HT-29 (cell line): ENCODE data around the gene USH1G. TPM values are rescaled to one million over a fixed set of nuclear protein-coding genes. Genes with fewer than 3 reads are reported as not detected.
"Not testable (repeated sequence)": the region's sequence is repeated elsewhere in the genome, so short reads cannot be mapped to it uniquely, and the experiment has no call there.

Experiments used
- DNase-seq: peaks from one replicate; pipeline ENCODE4 v3.0.0-alpha.2; 2015; ENCODE audit warnings: low spot score
- total RNA-seq: library from RNA; depleted of rRNA; stranded (reverse); fragments of >200 nt; shearing (Covaris generic); gene quantifications from 2 replicates; pipeline ENCODE4 v1.2.3, GENCODE V29; 2014; rRNA removed

USH1G gene
- not detected in 2 replicates for total RNA-seq

DNA sequence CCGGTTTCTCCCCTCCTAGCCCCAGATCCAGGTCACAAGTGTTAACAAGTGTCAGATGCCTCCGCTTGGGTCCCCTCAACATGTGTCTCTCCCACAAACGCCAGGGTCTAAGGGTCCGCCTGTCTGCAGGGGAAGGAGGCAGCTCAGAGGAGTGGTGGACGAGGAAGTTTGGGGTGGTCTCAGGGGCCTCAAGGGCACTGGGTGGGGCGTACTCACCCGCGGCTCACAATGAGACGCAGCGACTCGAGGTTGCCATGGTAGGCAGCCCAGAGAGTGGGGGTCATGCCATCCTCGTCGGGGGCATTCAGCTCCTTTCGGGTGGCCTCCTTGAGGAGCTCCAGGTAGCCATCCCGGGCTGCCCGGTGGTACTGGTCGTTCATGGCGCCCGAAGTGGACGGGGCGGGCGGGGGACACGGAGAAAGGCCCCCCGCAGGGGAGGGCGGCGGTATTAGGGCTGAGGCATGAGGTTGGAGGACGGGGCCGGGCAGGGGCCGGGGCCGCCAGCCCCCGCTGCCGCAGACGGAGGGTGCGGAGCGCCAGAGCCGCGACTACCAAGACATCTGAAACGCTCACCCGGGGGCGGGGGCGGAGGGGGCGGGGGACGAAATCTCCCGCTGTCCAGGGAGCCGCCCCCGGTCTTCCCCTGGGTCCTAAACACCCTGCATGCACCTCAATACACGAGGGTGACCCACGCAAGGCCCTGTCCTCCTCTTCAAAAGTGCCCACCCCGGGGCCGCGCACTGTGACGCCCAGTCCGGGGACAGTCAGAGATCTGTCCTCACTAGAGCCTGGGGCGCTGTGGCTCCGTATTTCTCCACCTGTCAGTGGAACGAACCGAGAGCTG is at the start of gene USH1G:
TSS of gene USH1G (minus strand) at position 562 of the 844 bp plus-strand sequence. CDS start at position 380, 182 bp downstream.
- no peak for DNase-seq

DNA sequence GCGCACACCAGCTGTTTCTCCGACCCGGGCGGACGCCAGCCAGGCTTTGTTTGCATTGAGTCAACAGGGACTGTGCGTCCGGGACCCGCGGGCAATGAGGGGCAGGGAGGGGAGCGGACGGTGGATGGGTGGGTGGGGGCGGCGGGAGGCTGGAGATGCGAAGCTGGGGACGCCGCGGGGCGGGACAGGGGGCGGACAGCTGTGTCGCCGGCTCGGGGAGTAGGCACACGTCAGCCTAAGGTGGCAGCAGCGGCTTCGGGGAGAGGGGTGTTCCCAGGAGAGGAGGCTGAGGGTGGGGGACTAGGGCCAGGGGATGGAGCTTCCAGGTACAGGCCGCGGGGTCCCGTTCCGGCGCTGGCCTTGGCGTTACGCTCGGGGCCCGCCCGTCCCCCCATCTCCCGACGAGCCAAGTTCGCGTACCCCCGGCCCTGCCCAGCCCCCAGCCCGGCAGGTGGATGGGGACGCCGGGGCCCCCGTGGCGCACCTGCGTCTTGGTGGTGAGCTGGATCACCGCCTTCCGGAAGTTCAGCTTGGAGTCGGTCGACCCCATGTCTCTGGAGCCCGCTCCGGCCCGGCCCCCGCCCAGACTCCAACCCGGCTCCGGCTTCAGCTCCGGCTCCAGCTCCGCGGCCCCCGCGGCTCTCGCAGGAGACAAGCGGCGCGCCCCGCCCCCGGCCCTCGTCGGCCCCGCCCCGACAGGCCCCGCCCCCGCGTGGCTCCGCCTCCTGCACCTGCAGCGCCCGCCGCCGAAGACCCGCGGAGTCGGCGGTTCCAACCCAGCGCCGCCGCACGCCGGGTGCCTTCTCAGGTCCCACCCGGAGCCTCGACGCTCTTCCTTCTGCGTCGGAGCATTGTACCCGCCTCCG is 49.3 kb upstream of the USH1G start, which contains the start of gene HID1:
TSS of gene HID1 (minus strand) at position 653 of the 866 bp plus-strand sequence. CDS start at position 550, 103 bp downstream.
- DNase-seq, result peak; percentile 60

DNA sequence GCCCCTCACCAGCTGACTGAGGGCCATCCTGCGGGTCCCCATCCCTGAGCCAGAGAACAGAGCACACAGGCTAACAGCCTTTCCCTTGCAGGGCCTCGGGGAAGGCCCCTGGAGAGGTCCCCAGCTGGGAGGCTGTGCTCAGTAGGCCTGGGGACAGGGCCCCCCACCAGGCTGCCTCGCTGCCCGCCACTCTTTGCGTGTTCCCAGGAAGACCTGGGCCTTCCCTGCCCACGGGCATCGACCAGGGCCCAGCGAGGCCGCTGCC is 48.7 kb upstream of the USH1G start:
- DNase-seq, result no peak

DNA sequence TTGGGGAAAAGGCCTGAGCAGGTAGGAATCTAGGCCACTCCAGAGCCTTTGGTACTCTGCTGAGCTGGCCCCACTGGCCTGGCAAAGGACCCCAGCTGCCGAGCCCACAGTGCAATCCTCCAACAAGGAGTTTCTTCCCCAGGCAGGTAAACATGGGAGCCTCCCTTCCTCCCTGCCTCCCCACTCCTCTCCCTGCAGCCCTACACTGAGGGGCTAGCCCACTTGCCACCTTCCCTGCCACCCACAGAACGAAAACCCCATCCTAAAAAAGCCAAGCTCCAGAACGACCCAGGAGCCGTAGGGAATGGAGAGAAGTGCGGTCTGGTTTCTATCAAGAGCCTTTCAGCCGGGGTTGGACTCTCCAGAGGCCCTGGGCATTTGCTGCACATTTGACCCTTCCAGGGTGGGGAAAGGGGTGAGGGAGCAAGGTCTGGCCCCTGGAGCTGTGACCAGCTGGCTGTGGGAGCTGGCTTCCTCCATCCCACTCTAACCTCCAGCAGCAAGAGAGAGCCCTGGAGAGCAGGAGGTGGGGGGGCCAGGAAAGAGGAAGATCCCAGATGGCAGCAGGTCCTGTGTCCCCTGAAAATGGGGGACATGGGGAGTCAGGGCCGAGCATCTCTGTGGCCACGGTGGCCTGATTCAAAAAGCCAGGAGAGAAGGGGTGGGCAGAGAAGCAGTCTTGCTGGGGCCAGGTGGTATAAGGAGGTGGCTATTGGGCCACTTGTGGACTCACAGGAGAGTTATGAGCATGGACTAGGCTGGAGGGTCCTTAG is 48.2 kb upstream of the USH1G start:
- no peak for DNase-seq

DNA sequence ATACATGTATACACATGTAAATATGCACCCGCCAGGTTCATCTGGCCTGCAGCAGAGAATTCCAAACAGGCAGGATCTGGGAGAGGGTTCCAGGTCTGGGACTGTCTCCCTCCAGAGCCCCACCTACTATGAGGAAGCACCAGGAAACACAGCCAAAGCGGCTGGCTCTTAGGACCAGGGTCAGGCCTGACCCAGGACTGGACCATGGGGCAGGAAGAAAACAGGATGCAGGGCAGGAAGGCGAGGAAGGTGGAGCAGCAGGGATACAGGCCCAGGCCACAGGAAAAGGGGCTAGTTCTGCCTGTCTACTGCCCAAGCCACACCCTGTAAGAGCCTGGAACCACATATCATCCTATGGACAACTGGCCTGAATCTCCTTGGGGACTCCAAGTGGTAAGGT is 47.3 kb upstream of the USH1G start:
- DNase-seq, result no peak

DNA sequence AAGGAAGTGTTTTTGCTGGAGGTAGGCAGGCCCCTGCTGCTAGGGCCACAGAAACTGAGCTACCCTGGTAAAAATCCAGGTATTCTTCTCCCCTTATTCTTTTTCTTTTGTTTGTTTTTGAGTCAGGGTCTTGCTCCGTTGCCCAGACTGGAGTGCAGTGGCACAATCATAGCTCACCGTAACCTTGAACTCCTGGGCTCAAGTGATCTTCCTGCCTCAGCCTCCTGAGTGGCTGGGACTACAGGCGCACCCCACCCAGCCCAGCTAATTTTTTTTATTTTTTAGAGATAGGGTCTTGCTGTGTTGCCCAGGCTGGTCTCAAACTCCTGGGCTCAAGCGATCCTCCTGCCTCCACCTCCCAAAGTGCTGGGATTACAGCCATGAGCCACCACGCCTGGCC is 46.4 kb upstream of the USH1G start:
- not testable (repeated sequence) for DNase-seq

DNA sequence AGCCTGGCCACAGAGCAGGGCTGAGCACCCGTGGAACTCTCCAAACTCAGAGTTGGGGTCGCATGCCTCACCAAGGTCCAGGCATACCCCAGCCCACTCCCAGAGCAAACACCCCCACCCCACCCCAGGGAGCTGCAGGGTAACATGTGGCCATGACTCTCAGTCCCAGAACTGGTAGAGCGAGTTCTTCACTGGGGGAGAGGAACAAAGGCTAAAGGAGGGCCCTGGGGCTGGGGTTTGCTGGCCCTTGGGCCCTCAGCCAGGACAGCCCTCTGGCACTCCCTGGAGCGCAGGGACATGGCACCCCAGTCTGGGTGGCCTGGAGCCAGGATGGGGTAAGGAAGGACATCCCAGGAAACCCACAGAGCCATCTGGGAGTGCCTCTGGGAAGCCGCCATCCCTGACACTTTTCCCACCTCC is 45.3 kb upstream of the USH1G start:
- DNase-seq, result peak; percentile 80

DNA sequence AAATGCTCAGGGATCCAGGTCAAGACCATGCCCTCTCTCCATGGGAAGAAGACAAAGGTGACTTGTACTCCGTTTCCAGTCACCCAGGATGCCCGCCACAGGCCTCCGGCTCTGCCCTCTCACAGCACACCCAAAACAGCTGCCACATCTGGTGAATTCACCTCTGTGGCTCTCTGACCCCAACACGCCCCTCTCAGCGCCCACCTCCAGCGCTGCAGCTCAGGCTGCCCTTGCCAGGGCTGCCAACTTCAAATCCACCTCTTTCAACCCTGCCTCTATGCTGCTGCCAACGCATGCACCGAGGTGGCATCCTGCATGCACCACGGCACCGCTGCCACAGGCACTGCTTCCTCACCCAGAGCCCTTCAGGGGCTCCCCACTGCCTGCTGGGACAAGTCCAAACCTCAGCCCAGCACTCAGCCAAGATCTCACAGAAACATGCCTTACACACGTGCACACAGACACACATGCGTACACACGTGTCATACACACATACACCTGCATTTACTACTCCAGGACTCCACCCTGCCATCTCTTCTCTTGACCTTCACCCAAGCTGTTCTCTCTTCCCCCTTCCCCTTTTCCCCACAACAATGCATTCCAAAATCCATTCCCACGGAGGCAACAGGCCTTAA is 42.0 kb upstream of the USH1G start:
- no peak for DNase-seq

DNA sequence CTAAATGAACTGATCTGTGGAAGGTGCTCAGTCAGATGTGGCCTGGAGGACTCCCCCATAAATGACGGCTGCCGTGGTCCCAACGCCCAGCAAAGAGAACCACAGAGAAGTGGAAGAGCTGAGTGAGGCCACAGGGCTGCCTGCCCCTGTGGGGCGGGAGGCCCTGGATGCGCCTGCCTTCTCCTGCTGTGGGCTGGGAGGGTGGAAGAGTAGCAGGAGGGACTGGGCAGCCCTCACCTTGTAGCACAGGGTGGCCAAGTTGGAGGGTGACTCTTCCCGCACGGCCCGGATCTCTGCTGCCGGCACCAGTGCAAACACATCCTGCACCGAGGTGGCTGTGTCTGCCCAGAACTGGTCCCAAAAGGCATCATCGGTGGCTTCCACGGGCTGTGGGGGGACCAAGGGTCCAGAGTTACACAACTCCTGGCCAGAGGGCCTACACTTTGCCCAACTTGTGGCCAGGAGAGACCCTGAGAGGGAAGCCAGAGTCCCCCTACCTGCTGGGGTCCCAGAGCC is 41.2 kb upstream of the USH1G start:
- no peak for DNase-seq

DNA sequence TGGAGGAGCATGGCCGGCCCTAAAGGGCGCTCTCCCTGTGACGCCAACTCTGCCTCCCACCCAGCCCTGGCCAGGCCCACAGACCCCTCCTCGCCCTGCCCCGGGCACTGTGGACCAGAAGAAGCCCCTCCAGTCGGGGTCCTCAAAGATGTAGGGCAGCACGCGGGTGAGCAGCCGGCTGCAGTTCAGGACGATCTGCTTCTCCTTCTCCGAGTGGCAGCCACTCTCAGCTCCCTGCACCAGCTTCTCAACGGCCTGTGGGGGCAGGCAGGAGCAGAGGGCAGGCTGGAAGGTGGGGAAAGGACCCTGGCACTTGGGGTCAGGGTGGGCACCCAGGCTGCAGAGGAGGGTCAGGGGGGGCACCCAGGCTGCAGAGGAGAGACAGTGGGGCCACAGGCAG is 40.6 kb upstream of the USH1G start:
- DNase-seq, result no peak

DNA sequence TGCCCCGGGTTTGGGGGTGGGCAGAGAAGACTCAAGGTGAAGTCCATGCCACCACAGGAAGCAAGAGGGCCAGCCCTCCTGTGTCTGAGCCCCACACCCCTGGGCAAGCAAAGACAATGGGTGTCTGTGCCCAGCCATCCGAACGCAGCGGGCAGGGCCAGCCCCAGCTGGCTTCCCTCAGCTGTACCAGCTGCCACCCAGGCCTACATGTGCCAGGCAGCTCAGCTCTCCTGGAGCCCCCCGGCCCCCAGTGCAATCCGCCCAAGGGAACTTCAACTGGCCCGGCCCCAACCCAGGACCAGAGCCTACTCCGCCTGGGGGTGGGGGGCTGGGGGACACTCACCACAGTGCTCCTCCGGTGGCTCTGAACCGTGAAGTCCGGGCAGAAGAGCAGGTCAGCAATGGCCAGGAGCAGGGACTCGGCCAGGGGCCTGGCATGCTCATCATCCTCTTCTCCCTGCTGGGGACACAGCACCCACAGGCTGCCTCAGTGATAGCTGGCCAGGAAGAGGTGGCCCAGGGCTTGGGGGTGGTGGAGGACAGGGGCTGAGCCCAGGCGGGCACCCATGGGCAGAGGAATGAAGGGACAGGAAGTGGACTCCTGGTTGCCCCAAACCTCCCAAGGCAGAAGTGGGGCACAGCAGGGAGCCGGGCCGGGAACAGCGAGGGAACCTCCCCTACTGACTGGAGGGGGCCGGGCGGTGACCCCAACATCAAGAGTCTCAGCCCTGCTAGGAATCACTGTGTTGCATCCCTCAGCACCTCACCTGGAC is 39.8 kb upstream of the USH1G start:
- DNase-seq, result no peak

DNA sequence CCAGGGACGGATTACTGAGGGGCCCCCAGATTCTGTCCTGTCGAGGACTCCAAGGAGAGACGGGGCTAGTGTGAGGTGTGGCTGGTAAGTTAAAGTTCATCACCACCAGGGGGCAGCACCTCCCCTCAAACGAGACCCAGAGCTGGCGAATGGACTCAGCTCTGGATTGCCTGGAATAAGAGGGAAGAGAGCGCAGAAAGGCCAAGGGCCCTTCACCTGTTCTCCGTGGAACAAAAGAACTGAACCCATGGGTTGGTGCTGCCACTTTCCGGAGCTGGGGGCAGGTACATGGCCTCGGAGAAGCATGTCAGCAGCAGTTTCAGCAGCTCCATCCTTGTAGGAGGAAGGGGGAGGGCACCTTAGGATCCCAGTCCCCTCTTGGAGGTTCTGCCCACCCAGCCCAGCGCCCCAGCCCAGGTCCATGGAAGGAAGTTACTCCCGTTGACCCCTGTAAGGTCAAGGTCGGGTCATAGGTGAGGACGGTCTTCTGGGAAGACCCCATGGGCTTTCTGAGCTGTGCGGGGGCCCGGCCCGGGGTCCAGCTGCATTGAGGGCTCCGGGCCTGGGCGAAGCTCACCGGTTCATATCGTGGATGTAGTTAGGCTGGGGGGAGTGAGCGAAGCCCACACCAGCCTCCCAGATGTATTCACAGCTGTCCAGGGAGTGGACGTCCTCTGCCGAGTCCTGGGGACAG is 38.7 kb upstream of the USH1G start:
- DNase-seq, result peak; percentile 91

DNA sequence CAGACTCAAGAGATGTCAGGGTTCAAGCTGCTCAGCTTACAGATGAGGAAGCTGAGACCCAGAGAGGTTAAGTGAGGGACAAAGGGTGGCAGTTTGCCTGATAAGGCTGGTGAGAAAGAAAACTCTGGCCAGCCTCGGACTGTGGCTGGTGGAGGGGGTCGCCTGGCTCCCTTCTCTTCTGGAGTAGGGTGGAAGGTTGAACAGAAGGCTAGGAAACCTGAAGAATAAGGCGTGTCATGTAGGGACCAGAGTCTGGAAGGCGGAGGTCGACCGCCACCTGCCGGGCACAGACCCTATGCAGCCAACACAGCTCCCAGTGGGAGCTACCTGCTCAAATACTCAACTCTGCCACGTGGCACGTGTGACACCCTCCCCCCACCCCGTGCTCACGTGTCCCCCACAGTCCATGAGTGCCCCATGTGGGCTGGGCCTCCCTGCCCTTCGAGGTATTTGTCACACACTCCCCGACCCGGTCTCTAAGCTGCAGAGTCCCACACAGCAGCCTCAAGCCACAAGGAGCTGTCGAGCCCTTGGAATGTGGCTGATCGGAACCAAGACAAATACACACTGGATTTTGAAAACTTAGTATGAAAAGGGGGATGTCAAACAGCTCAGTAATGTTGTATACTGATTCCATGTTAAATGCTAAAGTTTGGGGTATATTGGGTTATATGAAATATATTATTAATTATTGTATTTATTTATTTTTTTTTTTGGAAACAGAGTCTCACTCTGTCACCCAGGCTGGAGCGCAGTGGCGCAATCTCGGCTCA is 37.7 kb upstream of the USH1G start:
- DNase-seq, result peak; percentile 81

DNA sequence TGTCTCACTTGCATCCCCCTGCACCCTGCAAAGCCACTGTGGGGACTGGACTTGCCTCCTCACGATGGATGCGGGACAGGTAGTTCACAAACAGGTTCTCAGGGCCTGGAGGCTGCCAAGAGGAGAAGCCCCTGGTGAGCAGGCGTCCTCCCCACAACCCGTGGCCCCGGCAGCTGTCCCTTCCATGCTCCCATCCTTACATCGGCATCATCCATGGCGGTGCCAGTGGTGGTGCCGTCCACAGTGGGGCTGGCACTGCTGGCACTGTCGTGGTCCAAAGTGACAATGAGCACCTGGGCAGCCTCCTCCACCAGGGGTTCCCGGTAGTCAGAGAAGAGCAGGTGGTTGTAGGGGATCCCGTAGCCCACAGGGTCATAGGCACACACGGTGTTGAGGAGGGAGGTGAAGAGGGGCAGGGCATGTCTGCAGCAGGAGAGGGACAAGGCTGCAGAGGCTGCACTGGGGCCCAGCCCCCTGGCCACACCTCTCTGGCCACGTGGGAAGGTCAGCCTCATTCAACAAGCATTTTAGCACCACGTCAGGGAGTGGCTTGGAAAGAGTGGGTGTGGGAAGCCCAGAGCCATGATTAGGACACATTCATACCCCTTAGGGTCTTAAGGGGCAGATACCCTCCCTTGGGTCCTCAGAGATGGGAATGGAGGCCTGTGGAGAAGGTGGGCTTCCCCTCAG is 36.9 kb upstream of the USH1G start:
- no peak for DNase-seq

DNA sequence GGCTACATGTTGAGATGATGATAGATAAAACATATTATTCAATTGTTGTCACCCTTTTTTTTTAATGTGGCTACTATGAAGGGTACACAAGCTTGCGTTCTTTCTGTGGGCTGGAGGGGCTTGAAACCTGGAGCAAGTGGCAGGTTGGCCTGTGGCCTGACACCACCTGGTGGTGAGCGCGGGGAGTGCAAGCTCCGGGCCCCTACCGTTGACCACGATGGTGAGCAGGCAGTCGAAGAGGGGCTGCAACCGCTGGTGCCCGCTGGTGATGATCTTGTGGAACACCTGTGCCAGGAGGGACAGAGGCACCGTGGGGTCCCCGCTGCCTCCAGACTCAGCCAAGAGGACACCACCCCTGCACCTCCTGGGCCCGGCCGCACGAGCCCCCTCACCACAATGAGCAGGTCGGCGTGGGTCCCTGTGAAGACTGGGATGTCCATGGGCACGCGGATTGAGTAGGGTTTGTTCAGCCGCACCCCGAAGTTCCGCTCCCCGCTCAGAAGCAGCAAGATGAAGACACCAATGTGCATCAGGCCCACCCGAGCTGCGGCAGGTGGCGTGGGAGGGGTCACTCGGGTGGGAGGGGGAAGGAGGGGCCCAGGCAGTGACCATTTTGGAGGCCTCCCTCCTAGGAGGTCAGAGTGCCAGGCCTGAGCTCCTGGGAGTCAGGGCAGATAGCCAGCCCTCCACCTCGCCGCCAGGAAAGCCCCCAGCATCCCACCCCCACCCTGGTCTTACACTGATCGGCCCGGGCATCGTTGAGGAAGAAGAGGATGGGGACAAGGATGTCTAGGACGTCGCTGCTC is 35.1 kb upstream of the USH1G start:
- DNase-seq, result peak; percentile 68

DNA sequence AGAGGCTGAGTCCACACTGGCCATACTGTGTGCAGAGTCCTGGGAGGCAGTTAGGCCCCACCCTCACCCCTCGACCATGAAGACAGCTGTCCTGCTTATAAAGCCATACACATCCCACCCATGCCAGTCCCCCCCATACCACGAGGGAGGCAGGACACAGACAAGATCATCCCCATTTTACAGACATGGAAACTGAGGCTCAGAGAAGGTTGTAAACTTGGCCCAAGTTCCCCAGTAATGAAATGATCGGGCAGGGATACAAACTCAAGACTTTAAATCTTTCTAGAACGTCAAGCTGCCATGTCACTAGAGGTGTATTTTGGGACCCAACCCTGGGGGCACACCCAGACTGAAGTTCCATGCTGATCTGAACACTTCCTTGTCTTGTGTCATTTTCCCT is 33.0 kb upstream of the USH1G start:
- no peak for DNase-seq

DNA sequence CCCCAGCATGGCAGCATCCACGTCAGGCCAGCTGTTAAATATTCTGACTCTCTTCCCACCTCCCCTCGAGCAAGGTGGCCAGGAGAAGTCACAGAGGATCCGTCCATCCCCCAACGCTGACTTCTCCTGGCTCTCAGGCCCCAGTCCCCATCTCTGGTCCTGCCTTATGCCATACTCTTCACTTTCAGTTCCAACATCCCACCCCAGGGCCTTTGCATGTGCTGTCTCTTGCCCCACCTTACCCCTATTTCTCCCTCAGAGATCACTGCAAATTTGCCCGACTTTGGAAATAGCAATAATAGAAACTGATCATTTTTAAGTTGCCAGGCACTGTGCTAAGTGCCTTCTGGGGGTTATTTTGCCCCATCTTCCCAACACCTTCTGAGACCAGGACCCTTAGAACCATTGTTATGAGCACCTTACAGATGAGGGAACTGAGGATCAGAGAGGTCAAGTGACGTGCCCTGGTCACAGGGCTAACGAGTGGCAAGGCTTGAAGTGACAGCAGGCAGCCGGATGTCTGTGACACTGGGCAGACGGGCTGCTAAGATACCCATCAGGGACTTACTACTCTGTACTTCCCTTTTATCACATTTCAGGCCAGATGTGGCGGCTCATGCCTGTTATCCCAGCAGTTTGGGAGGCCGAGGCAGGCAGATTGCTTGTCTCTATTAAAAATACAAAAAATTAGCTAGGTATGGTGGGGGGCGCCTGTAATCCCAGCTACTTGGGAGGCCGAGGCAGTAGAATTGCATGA is 31.8 kb upstream of the USH1G start:
- no peak for DNase-seq
